Measurements from ENCODE around the gene BBOX1.
"Not testable (repeated sequence)": the region's sequence is repeated elsewhere in the genome, so short reads cannot be mapped to it uniquely, and the experiment has no call there.

BBOX1 gene

DNA sequence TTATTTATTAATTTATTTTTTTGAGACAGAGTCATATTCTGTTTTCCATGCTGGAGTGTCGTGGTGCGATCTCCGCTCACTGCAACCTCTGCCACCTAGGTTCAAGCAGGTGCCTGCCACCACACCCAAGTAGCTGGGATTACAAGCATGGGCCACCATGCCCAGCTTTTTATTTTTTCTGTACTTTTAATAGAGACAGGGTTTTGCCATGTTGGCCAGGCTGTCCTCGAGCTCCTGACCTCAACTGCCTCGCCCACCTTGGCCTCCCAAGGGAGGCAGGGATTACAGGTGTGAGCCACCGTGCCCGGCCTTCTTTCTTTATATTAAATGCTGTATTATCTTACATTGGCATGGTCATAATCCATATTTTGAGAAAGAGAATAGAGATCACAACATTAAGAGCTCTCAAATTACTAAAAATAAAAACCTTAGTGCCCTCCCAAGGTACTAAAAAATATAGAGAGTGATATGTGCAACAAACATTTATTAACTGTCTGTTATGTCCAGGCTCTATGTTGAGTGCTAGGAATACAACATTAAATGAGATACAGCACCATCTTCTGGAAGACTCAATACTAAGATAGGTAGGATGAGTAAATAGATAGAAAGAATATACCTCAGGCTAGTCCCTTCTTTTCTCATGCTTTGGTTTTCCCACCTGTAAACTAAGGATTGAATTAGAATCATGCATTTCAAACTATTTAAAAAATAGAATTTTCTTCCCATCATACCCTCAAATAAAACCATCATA is 84.1 kb downstream of the BBOX1 start:
- DNase-seq (ENCODE audit: low read depth in 2 of 2) = no peak

DNA sequence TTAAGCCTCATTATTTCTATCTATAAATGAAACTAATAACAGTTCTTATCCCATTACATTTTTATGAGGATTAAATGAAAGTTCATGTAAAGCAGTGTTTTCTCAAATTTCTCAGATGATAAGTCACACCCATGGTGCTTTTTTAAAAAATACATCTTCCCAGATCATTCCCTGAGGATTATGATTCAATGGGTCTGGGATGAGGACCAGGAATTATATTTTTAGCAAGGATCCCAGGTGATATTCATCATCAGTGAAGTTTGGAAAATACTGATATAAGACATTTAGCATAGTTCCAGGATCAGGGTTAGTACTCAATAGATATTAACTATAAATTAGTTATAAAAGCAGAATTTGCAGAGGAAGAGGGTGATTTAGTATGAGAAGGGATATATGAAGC is 89.1 kb downstream of the BBOX1 start:
- DNase-seq (ENCODE audit: low read depth in 2 of 2) = no peak

DNA sequence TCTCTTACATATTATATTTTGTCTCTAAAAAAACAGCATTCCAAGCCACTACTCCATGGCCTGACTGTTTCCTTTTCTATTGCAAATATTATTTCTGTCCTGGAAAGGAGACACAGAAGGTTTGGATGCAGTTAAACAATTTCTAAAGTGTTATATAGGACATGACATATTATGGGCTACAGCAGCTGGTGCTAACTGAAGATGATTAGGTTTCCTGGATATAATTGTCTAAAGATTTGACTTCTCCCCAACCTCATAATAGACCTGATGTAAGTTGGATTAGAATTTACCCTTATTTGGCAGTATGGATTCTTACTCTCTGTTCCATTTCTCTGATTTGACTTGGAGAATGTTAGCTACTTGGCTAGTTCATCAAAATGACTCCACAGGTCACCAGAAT is 90.2 kb downstream of the BBOX1 start:
- no peak for DNase-seq (ENCODE audit: low read depth in 2 of 2)

DNA sequence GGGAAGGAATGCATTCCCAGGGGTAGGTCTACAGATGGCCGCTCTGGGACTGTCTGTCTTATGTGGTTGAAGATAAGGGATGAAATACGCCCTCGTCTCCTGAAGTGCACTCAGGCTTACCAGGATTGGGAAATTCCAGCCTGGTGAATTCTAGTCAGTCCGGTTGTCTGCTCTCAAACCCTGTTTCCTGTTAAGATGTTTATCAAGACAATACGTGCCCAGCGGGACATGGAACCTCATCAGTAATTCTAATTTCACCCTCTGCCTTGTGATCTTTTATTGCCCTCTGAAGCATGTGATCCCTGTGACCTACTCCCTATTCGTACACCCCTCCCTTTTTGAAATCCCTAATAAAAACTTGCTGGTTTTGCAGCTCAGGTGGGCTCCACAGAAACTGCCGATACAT is 95.3 kb downstream of the BBOX1 start:
- DNase-seq (ENCODE audit: low read depth in 2 of 2) = not testable (repeated sequence)

DNA sequence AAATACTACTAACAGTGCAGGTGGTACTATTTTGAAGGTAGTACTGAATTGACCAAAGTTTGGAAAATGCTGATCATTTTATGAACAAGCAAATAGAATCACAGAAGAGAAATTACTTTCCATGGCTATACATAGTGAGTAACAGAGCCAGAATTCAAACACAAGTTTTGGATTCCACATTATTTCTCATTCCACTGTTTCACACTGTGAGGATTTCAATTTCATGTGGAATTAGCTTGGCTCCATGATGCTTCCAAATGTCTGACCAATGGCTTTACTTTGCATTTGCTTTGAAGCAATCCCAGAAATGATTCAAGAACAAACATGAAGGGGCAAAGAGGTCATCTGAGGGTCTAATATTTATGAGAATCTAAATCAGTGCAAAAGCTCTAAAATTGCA is 98.1 kb downstream of the BBOX1 start:
- no peak for DNase-seq (ENCODE audit: low read depth in 2 of 2)

DNA sequence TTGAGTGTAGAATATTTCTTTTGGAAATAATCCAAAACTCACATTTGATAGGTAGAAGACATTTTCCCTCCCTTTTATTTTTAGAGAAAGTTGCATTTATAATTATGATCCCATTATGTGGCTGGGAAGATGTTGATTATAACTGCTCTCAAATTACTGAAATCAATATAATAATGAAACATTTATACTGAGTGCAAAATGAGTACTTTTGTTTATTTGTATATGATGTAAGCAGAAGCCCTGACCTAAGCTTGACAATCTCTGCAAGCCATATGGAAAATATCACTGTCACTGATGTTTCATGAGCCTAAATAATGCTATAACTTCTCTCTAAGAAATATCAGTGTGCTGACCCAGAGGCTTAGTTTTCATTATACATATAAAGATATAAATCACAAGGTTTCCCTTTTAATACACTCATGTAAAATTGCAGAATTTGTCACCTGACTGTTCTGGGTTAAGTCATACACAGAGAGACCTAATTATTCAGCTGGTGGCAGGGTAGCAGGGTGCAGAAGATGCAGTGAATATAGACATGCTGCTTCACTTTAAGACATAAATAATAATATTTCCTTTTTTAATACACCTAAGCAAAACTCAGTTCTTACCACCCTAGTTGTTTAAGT is 99.2 kb downstream of the BBOX1 start:
- no peak for DNase-seq (ENCODE audit: low read depth in 2 of 2)

DNA sequence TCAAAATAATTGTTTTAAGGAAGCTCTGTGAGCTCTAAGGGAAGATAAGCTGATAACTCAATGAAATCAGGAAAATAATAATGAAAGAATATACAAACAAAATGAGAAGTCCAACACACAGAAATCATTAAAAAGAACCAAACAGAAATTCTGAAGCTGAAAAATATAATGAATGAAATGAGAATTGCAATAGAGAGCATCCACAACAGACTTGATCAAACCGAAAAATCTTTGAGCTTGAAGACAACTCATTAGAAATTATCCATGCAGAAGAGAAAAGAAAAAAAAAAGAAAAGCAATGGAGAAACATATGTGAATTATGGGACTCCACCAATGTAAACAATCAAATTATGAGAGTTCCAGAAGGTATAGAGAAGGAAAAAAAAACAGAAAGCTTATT is 101.0 kb downstream of the BBOX1 start:
- DNase-seq (ENCODE audit: low read depth in 2 of 2) = no peak

DNA sequence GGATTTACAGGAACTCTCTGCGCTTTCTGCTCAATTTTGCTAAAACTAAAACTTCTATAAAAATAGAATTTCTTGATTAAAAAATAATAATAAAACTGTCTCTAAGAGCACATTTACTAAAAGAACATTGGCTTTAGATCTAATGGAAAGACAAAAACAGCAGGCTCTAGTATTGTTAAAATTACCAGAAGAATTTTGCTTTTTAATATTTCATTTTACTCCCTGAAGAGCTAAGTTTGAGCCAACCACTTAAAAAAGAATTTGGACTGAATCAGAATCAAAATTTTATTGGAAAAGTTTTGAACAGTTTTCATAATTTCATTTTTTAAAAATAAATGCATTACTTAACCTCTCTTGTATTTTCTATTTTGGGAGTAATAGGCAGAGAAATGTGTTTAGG is 107.3 kb downstream of the BBOX1 start:
- DNase-seq (ENCODE audit: low read depth in 2 of 2) = no peak

DNA sequence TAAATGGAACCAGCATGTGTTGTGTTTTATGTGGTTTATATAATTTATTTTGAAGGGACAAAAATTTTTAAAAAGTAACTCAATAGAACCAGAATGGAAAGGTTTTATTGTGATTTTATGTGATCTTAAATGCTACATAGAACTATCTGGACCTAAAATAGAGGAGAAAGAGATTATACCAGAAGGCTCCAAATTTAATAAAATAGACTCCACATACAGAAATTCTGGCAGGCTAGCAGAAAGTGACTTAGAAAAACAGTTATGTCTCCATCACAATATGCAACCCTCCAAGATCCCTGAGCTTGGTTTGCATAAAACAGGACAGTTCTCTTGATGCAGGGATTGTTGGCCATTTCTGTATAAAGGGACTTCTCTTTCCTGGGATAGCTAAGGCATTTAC is 107.9 kb downstream of the BBOX1 start:
- no peak for DNase-seq (ENCODE audit: low read depth in 2 of 2)

DNA sequence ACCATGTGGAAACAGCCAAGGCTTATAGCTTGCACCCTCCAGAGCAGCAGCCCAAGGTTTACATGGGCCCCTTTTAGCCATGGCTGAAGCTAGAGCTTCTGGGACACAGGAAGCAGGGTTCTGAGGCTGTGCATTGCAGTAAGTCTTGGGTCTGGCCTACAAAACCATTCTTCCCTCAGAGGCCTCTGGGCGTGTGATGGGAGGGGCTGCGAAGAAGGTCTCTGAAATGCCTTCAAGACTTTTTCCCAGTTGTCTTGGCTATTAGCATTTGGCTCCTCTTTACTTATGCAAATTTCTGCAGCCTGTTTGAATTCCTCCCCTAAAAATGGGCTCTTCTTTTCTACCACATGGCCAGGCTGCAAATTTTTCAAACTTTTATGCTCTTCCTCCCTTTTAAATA is 109.5 kb downstream of the BBOX1 start:
- DNase-seq (ENCODE audit: low read depth in 2 of 2) = no peak

DNA sequence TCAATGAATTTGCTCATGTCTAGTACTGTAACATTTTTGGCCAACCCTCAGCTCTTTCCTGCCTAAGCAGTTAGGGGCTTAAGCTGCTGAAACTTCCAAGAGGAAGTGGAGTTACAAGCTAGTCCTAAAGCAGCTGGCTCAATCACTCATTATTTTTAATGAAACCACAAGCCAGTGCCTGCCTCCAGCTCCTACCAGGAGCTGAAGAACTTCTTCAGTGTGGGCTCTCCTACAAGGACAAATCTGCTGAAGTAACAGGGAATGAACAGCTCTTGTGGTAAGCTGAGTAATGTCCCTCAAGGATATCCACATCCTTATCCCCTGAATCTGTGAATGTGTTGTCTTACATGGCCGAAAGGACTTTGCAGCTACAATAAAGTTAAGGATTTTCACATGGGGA is 112.5 kb downstream of the BBOX1 start:
- no peak for DNase-seq (ENCODE audit: low read depth in 2 of 2)

DNA sequence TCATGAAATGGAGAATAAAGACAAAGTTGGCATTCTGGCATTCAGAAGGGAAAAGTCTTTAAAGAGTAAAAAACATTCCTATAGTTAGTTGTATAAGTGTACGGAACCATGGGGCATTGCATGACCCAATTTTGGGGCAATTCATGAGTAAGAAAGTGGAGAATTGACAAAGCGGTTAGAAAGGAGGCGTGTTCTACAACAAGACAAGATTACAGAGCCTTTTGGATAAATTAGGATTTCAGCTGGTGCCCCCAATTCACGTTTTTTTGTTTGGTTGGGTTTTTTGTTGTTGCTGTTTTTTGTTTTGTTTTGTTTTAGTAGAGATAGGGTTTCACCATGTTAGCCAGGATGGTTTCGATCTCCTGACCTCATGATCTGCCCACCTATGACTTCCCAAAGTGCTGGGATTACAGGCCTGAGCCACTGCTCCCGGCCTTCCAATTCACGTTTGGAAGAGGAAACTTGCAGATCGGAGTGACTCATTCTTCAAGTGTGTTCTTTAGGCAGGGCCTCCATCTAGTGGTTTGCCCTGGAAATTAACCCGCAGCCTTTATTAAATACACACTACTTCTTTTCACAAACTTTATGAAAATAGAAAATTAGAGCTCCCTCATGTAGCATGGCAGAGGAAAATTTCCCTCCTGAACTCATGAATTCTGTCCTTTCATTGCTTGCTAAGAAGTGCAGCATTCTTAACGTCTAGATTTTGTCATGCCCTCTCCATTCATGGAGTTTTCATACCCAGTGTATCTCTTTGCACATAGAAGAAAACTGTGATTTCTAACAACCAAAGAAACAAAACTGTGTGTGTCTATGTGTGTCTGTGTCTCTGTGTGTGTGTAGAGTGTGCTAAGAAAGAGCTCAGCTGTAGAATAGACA is 118.1 kb downstream of the BBOX1 start:
- DNase-seq (ENCODE audit: low read depth in 2 of 2) = no peak

DNA sequence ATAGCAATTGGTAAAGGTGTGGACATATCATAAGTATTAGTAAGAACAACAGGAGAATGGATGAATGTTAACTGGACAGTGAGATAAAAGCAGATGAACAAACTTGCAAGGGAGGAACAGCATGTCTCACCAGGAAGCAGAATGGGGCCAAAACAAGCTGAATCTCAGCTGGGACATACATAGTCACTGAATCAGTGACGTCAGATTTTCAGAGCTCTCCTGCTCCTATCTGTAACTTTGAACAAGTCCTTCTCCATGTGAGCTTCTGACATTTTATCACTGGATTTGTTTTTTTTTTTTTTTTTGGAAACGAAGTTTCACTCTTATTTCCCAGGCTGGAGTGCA is 118.7 kb downstream of the BBOX1 start:
- DNase-seq (ENCODE audit: low read depth in 2 of 2) = no peak

DNA sequence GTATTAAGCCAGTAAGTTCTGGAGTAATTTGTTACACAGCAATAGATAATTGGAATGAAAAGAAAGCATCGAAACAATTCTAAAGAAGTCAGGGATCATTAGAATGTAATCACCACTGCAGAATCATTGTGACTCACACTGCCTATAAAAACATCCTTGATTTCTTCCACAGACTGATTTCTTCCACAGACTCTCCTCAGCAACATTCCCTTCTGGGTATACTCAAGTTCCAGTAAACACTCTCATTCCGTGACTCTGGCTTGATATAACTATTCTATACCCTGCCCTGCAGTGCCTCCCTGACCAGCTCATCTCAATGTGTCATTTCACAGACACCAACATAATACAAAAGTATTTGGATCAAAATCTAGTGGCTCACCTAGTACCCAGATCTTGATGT is 120.5 kb downstream of the BBOX1 start:
- no peak for DNase-seq (ENCODE audit: low read depth in 2 of 2)

DNA sequence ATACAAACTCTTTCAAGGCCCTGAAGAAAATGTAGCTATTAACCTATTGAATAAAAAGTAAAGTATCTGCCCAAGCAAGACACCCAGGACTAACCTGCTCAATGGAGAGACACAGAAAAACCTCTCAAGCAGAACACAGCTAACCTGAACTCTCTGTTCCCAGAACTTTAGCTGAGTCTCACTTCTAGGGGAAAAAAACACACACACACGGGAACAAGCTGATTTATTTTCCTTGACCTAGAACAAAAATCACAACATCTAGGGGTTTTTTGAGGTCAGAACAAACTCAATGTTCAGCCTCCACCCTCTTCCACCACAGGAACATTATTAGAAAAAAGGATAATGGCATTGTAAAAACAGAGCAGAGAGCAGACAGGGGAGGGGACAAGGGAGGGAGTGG is 121.6 kb downstream of the BBOX1 start:
- no peak for DNase-seq (ENCODE audit: low read depth in 2 of 2)

DNA sequence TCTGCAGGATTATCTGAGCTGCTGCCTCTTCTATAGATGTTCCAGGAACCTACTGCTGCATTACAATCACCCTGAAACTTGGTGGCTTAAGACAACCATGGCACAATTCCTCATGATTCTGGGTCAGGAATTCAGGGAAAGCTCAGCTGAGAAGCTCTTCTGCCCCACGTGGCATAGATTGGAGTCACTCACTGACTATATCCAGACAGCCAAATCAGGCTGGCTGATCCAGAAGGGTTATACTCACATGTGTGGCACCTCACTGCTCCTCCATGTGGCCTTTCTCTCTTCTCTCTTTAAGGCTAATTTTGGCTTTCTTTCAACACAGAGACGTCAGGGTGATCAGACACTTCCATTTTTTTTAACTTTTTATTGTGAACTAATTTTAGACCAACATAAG is 125.5 kb downstream of the BBOX1 start:
- no peak for DNase-seq (ENCODE audit: low read depth in 2 of 2)

DNA sequence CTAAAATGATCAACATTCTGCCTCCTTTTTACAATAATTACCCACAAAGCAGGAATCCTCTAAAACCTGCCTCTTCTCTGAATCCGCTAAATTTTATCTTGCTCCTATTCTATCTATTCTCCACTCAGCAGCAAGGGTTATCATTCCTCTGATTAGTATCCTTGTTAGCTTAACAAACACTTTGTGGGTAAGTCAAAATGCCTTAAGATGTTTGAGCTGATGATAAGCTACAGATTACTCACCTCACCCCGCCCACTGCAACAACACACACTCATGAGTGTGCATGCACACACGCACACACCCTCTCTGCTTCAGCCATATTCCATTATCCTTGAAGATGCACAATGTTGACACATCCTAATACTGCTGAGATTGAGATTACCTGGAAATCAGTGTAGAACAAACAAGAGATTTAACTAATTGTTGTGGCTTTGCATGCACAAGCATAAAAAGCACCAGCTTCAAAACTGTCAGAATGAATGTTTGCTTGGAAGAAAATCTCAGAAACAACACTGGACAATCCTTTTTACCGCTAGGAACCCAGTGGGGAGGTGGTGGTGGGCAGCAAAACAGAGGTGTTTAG is 130.9 kb downstream of the BBOX1 start:
- no peak for DNase-seq (ENCODE audit: low read depth in 2 of 2)

DNA sequence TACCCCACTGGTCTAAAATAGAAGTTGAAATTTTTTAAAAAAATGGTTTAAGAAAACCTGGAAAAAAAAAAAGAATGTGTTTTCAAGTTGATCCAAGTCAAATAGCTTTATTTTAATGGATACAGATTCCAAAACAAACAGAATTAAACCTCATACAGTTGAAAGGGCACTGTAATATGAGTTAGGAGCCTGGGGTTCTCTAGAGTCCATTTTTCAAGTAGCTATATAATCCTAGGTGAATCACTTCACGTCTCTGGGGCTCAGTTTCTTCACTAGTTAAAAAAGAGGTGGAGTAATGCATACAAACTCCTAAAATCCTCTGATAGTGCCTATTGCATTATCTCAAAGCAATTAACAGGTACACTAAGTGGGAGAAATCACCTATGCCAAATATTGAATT is 132.9 kb downstream of the BBOX1 start:
- no peak for DNase-seq (ENCODE audit: low read depth in 2 of 2)

DNA sequence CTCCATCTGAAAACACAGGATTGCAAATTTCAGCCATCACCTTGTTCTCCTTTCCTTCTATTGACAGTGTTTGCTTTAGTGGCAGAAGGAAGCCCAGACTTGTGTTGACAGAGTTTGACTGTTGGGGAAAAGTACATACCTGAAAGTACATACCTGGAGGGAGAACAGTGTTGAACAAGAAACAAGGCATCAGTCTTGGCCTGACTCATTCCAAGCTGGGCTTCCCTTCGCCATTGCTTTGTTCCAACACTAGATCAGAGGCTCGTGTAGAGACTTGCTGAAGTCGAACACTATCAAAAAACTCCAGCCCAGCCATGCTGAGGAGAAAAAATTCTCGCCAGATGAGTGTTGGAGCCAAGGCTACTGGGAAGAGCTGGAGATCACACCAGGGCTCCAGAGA is 133.4 kb downstream of the BBOX1 start:
- DNase-seq (ENCODE audit: low read depth in 2 of 2) = no peak

DNA sequence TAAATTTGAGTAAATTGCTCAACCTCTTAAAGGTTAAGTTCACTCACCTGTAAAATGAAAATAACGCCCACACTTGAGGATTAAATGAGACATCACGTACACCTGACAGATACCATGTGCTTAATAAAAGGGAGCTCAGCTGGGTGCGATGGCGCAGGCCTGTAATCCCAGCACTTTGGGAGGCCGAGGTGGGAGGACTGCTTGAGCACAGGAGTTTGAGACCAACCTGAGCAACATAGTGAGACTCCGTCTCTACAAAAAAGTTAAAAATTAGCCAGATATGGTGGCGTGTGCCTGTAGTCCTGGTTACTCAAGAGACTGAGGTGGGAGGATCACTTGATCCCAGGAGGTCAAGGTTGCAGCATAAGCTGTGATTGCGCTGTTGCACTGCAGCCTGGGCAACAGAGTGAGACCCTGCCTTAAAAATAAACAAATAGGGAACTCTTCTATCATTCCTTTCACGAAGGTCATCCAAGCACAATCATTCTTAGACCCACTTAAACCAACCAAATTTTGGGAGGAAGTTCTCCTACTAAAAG is 134.1 kb downstream of the BBOX1 start:
- no peak for DNase-seq (ENCODE audit: low read depth in 2 of 2)

DNA sequence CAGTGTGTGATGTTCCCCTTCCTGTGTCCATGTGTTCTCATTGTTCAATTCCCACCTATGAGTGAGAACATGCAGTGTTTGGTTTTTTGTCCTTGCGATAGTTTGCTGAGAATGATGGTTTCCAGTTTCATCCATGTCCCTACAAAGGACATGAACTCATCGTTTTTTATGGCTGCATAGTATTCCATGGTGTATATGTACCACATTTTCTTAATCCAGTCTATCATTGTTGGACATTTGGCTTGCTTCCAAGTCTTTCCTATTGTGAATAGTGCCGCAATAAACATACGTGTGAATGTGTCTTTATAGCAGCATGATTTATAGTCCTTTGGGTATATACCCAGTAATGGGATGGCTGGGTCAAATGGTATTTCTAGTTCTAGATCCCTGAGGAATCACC is 134.9 kb downstream of the BBOX1 start:
- not testable (repeated sequence) for DNase-seq (ENCODE audit: low read depth in 2 of 2)
